ENCODE data around the gene XRCC5.

The XRCC5 gene

DNA sequence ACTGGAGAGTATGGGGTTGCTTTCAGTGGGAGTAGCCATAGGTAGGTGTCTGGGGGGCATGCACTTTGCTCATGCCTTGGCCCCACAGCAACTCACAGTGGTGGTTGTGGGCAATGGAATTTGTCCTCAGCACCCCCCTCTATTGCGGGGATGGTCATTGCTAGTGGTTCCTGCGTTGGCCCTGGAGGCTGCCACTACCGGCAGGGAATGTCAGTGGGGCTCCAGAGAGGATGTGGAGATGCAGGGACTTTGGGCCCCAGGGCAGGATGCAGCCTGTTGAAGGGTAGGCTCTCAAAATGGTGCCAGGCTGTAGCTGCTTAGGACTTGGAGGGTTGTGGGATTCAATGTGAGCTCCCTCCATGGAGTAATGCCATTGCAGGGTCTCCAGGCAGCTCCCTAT lies 125.0 kb downstream of the XRCC5 start:
- TF ChIP-seq, protein P1, sequence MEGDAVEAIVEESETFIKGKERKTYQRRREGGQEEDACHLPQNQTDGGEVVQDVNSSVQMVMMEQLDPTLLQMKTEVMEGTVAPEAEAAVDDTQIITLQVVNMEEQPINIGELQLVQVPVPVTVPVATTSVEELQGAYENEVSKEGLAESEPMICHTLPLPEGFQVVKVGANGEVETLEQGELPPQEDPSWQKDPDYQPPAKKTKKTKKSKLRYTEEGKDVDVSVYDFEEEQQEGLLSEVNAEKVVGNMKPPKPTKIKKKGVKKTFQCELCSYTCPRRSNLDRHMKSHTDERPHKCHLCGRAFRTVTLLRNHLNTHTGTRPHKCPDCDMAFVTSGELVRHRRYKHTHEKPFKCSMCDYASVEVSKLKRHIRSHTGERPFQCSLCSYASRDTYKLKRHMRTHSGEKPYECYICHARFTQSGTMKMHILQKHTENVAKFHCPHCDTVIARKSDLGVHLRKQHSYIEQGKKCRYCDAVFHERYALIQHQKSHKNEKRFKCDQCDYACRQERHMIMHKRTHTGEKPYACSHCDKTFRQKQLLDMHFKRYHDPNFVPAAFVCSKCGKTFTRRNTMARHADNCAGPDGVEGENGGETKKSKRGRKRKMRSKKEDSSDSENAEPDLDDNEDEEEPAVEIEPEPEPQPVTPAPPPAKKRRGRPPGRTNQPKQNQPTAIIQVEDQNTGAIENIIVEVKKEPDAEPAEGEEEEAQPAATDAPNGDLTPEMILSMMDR (IDR thresholded peaks at IDR 0.05; ENCODE audit: insufficient read depth, low read length, poor library complexity, severe bottlenecking), result no peak
- TF ChIP-seq EZH2phosphoT487 (conservative IDR thresholded peaks at IDR 0.05; ENCODE audit: low read length), result no peak
- H3K36me3 ChIP-seq (ENCODE audit: low read length), result peaks cover 8% of the 10 kb centered on the region; the same call in 1 of the 2 replicates
- no peak overlapping the region for H2AFZ ChIP-seq (ENCODE audit: low read depth, low read length, severe bottlenecking)
- H3K9ac ChIP-seq (ENCODE audit: low read length), result no peak overlapping the region
- H3K79me2 ChIP-seq (ENCODE audit: insufficient read depth, low read length), result no peaks in the 10 kb centered on the region
- no peak overlapping the region for H3K27ac ChIP-seq (ENCODE audit: low read depth, low read length)
- H3K27me3 ChIP-seq (ENCODE audit: low read length), result no peaks in the 10 kb centered on the region
- no peak overlapping the region for H3K4me2 ChIP-seq (ENCODE audit: low read depth, low read length, poor library complexity, severe bottlenecking)
- no peaks in the 10 kb centered on the region for H4K20me1 ChIP-seq (ENCODE audit: low read depth, low read length)
- H3F3A ChIP-seq (ENCODE audit: insufficient read depth), result no peaks in the 10 kb centered on the region
- H3K4me3 ChIP-seq (ENCODE audit: insufficient read depth, low read length, poor library complexity, severe bottlenecking), result no peak overlapping the region
- no peaks in the 10 kb centered on the region for H3K9me2 ChIP-seq (replicated peaks; ENCODE audit: insufficient read depth, low read length)
- H3K9me3 ChIP-seq (ENCODE audit: insufficient read depth, low read length), result peaks cover 11% of the 10 kb centered on the region; the same call in 1 of the 2 replicates

DNA sequence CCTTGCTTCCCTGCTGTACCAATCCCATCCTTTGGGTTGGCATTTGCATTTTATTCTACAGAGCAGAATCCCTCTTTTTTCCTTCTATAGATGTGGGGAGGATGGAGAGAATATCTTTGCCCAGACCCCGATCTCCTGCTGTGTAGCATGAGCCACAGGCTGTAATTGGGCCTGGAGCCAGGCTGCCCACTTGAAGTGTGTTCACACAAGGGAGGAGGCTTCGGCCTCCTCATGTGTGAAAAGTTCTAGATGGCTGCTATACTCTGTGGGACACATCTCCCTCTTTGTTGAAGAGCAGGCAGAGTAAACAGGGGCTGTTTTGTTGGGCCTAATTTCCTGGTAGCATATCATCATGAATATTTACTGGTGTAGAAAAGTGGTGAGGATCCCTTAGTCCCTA lies 126.3 kb downstream of the XRCC5 start:
- Histone ChIP-seq H3F3A (ENCODE audit: insufficient read depth) (no peaks in the 10 kb centered on the region), H3K79me2 (ENCODE audit: insufficient read depth, low read length) (no peaks in the 10 kb centered on the region), H3K9me3 (ENCODE audit: insufficient read depth, low read length) (peaks cover 11% of the 10 kb centered on the region; the same call in 1 of the 2 replicates), H3K9me2 (replicated peaks; ENCODE audit: insufficient read depth, low read length) (no peaks in the 10 kb centered on the region), H3K9ac (ENCODE audit: low read length) (no peak overlapping the region), H3K4me2 (ENCODE audit: low read depth, low read length, poor library complexity, severe bottlenecking) (no peak overlapping the region), H2AFZ (ENCODE audit: low read depth, low read length, severe bottlenecking) (no peak overlapping the region), H3K36me3 (ENCODE audit: low read length) (peaks cover 8% of the 10 kb centered on the region; the same call in 1 of the 2 replicates), H3K27ac (ENCODE audit: low read depth, low read length) (no peak overlapping the region), H4K20me1 (ENCODE audit: low read depth, low read length) (no peaks in the 10 kb centered on the region), H3K4me3 (ENCODE audit: insufficient read depth, low read length, poor library complexity, severe bottlenecking) (no peak overlapping the region), H3K27me3 (ENCODE audit: low read length) (no peaks in the 10 kb centered on the region)
- TF ChIP-seq EZH2phosphoT487 (conservative IDR thresholded peaks at IDR 0.05; ENCODE audit: low read length), result no peak
- TF ChIP-seq, protein P1 (IDR thresholded peaks at IDR 0.05; ENCODE audit: insufficient read depth, low read length, poor library complexity, severe bottlenecking), result no peak

DNA sequence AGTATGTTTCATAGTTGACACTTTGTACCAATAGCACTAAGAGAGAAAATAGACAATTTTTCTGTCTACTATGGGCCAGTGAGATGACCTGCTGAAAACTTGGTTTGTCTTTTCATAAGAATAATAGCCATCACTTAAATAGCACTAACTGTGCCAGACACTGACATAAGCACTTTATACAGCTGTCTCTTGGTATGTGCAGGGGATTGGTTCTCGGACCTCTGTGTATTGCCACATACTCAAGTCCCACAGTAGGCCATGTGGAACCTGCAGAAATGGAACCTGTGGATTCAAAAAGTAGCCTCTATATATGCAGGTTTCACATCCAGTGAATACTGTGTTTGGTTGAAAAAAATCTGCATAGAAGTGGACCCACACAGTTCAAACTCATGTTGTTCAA lies 126.7 kb downstream of the XRCC5 start:
- H4K20me1 ChIP-seq (ENCODE audit: low read depth, low read length), result no peaks in the 10 kb centered on the region

More for the DNA sequence above, 126.7 kb downstream of the XRCC5 start:
- H3K36me3 ChIP-seq (ENCODE audit: low read length), result peaks cover 6% of the 10 kb centered on the region; the same call in 1 of the 2 replicates
- no peaks in the 10 kb centered on the region for H3K27me3 ChIP-seq (ENCODE audit: low read length)
- H3K9ac ChIP-seq (ENCODE audit: low read length), result no peak overlapping the region
- H3K4me2 ChIP-seq (ENCODE audit: low read depth, low read length, poor library complexity, severe bottlenecking), result no peak overlapping the region
- H2AFZ ChIP-seq (ENCODE audit: low read depth, low read length, severe bottlenecking), result no peak overlapping the region
- H3F3A ChIP-seq (ENCODE audit: insufficient read depth), result no peaks in the 10 kb centered on the region
- peaks cover 11% of the 10 kb centered on the region; the same call in 1 of the 2 replicates for H3K9me3 ChIP-seq (ENCODE audit: insufficient read depth, low read length)
- H3K27ac ChIP-seq (ENCODE audit: low read depth, low read length), result no peak overlapping the region
- no peaks in the 10 kb centered on the region for H3K79me2 ChIP-seq (ENCODE audit: insufficient read depth, low read length)
- no peak for TF ChIP-seq EZH2phosphoT487 (conservative IDR thresholded peaks at IDR 0.05; ENCODE audit: low read length)
- TF ChIP-seq, protein P1 (IDR thresholded peaks at IDR 0.05; ENCODE audit: insufficient read depth, low read length, poor library complexity, severe bottlenecking), result no peak
- H3K4me3 ChIP-seq (ENCODE audit: insufficient read depth, low read length, poor library complexity, severe bottlenecking), result no peak overlapping the region
- no peaks in the 10 kb centered on the region for H3K9me2 ChIP-seq (replicated peaks; ENCODE audit: insufficient read depth, low read length)

Measured in SU-DHL-6 (cell line).